ENCODE results near the gene ZNF878.

Gene ZNF878

DNA sequence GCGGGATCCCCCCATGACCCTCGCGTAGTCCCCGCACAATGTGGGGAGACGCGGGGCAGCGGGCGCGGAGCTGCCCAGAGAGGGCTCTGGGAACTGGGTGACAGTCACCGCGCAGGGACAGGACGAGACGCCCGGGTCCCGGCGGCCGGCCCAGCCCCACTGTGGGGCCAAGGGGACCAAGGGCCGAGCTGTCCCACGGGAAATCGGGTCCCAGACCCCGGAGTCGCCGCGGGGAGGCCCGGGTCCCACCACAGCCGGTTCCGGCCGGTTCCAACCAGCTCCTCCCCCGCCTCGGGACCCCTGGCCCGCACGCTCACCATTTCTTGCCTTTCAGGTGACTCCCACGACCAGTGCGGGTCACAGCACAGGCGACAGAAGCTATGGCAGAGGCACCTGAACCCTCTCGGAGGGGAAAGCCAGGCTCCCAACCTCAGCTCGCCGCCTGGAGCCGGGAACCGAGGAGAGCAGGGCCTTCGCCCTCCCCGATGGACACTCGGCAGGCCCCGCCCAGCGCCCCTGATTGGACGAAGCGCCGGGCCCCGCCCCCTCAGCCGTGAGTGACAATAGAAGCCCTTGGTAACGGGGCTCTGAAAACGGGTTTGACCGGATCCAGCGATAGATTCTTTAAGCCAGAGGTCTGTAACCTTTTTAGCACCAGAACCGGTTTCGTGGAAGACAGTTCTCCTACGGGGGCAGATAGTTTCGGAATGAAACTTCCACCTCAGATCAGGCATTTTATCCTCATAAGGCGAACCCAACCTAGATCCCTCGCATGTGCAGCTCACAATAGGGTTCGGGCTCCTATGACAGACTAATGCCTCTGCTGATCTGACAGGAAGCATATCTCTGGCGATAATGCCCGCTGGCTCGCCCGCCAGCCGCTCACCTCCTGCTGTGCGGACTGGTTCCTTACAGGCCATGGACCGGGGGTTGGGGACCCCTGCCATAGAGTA lies 17.3 kb downstream of the ZNF878 start, which contains the start of gene ZNF433:
Gene ZNF433 (minus strand): TSS at position 460 of the 953 bp plus-strand sequence. CDS start 140 bp downstream, at position 320.
- DNase-seq = peak; percentile 36 to 96 (median 83)

DNA sequence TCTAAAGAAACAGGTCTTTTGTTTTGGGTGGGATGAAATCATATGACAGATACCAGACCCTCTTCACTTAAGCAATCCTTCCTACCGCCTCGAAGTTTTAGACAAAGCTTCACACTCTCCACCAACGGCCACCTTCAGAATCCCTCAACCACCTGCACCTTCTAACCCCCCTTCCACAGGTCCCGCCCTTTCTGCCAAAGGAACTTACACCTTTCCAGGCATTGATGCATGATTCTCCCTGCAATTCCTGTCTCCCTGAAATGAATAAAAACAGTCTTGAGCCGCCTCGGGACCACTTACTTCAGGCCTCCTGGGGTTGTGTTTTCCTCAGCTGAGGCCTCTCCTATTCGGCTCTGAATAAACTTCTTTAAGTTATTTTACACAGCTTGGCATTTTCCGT lies 18.1 kb downstream of the ZNF878 start:
- DNase-seq = no peak

GRCh38 chr19:12034198-12034597 lies 18.6 kb downstream of the ZNF878 start:
- DNase-seq = no peak

- DNase-seq = no peak
These were observed 37.0 kb downstream of the ZNF878 start for GRCh38 chr19:12015753-12016116.

GRCh38 chr19:12015015-12015752 lies 37.6 kb downstream of the ZNF878 start:
- no peak for DNase-seq

- DNase-seq = no peak
These were observed 52.4 kb downstream of the ZNF878 start for GRCh38 chr19:12000152-12000981.

DNA sequence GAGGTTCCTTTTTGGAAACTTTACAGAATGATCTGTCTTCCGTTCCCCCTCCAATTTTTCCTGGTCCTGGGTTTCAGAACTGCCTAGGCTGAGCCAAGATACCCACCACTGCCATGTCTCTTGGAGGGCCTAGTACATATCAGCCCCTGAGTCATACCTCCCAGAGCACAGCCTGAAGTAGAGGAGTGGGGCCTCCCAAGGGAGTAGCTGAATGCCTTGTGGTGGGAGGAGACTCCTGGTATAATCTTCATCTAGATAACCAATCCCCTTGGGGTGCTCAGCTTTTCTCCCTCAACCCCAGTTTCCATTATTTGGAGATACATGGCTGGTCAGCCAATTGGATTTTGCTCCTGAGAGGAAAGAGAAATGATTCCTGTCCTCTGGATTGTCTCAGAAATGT lies 57.6 kb downstream of the ZNF878 start:
- DNase-seq = no peak

All from amygdala (tissue), 56 donors.